Parathyroid adenoma (tissue), 2 donors: ENCODE results near the gene RHPN2.

Source experiments
- H2AFZ ChIP-seq: fragments of 300-600 bp; sonication (generic); one replicate; pipeline ENCODE4 v1.7.0; 2017; ENCODE audit warnings: antibody characterized with exemption, mild to moderate bottlenecking
- H3K27ac ChIP-seq: fragments of 300-600 bp; sonication (generic); one replicate; pipeline ENCODE4 v1.7.0; 2017
- H3K27me3 ChIP-seq: fragments of 300-600 bp; sonication (generic); one replicate; pipeline ENCODE4 v1.7.0; 2017; ENCODE audit warnings: low read length; ENCODE audit not compliant: control insufficient read depth, insufficient read depth
- H3K36me3 ChIP-seq: fragments of 300-600 bp; sonication (generic); one replicate; pipeline ENCODE4 v1.7.0; 2017; ENCODE audit warnings: low read length; ENCODE audit not compliant: control insufficient read depth, insufficient read depth
- H3K4me1 ChIP-seq: fragments of 300-600 bp; sonication (generic); one replicate; pipeline ENCODE4 v1.7.0; 2017; ENCODE audit warnings: control low read depth
- H3K4me2 ChIP-seq: fragments of 300-600 bp; sonication (generic); one replicate; pipeline ENCODE4 v1.7.0; 2017; ENCODE audit warnings: low read length
- H3K4me3 ChIP-seq: fragments of 300-600 bp; sonication (generic); one replicate; pipeline ENCODE4 v1.7.0; 2017; ENCODE audit warnings: low read depth, low read length
- H3K79me2 ChIP-seq: fragments of 300-600 bp; sonication (generic); one replicate; pipeline ENCODE4 v1.7.0; 2017; ENCODE audit warnings: control low read depth
- H3K9ac ChIP-seq: fragments of 300-600 bp; sonication (generic); one replicate; pipeline ENCODE4 v1.7.0; 2017; ENCODE audit warnings: mild to moderate bottlenecking
- H3K9me3 ChIP-seq: fragments of 300-600 bp; sonication (generic); one replicate; pipeline ENCODE4 v1.7.0; 2017; ENCODE audit warnings: low read length; ENCODE audit not compliant: control insufficient read depth
- TF ChIP-seq, protein P1 (sequence below): fragments of 300-600 bp; sonication (generic); IDR thresholded peaks from one replicate; pipeline ENCODE4 v1.7.0; 2017; ENCODE audit warnings: antibody characterized with exemption, mild to moderate bottlenecking
- donor health status: primary hyperparathyroidism.

Gene RHPN2

DNA sequence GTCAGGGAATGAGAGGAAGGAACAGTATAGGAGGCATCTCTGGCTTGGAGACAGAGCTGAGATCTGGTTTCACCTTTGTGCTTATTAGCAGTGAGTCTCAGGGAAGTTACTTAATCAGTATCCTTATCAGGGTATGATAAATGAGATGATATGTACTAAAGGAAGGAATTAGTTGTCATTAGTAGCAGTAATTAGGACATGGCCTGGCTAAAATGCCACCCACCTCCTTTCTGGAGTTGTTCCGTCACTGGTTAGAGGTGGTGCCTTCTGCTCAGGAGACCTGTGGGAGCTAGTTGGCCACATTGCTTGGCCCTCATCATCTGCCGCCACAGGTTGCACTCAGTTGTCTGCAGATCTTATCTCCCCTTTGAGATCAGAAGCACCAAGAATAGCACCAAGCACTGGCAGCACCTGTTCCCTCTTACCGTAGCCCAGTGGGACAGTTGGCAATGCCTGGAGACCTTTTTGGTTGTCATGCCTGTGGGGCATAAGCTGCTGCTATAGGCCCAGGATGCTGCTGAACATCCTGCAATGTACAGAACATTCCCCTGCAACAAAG, 21.0 kb upstream of the RHPN2 start:
- H3K27me3 ChIP-seq = no peaks in the 10 kb centered on the region
- H2AFZ ChIP-seq = no peak overlapping the region
- H3K27ac ChIP-seq = no peak overlapping the region
- H3K4me2 ChIP-seq = peak overlapping the region; percentile 37
- peaks cover 8% of the 10 kb centered on the region for H3K79me2 ChIP-seq
- H3K4me3 ChIP-seq = no peak overlapping the region
- H3K9ac ChIP-seq = no peak overlapping the region
- TF ChIP-seq, protein P1, sequence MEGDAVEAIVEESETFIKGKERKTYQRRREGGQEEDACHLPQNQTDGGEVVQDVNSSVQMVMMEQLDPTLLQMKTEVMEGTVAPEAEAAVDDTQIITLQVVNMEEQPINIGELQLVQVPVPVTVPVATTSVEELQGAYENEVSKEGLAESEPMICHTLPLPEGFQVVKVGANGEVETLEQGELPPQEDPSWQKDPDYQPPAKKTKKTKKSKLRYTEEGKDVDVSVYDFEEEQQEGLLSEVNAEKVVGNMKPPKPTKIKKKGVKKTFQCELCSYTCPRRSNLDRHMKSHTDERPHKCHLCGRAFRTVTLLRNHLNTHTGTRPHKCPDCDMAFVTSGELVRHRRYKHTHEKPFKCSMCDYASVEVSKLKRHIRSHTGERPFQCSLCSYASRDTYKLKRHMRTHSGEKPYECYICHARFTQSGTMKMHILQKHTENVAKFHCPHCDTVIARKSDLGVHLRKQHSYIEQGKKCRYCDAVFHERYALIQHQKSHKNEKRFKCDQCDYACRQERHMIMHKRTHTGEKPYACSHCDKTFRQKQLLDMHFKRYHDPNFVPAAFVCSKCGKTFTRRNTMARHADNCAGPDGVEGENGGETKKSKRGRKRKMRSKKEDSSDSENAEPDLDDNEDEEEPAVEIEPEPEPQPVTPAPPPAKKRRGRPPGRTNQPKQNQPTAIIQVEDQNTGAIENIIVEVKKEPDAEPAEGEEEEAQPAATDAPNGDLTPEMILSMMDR = no peak
- H3K36me3 ChIP-seq = no peaks in the 10 kb centered on the region
- no peaks in the 10 kb centered on the region for H3K9me3 ChIP-seq
- H3K4me1 ChIP-seq = peaks cover 10% of the 10 kb centered on the region

DNA sequence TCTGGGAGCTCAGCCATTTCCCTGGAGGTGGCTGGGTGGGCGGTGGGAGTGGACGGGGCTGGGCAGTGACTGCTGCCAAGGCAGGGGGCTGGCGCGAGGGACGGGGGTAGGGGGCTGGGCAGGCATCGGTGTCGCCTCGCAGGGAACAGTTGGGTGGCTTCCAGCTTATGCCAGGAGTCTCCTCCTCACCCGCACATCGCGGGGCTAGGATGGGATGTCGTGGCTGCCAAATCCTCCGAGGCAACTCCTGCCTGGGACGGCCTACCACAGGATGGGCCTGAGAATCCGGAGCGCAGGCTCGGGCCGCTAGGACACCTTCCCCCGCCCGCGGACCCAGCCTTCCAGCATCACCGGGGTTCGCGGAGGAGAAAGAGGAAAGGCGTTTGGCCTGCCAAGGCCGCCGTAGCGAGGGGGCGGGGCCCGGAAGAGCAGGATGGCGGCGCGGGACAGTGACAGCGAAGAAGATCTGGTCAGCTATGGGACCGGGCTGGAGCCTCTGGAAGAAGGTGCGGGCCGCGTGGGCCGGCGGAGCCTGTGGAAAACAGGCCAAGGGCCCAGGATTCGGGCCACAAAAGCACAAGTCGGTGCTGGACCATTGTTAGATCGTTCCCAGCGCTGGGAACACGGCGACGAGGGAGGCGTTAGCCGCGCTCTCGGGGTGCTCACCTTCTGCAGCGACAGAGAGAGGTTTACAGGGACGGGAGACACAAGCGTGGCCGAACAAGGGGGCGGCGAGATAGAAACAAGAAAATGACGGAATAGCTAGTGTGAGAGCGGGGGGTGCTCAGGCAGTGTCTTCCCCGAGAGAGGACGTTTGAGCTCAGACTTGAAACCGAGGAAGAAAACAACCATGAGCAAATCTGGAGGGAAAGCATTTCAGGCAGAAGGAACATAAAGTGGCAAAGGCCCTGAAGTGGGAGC, 16.3 kb upstream of the RHPN2 start, which contains the start of gene GPATCH1:
GPATCH1 (plus strand) TSS at position 421 of the 921 bp plus-strand sequence; CDS start at position 434, 13 bp downstream.
- peaks cover 8% of the 10 kb centered on the region for H3K79me2 ChIP-seq
- no peaks in the 10 kb centered on the region for H3K9me3 ChIP-seq
- peak within 1 kb of the TSS; percentile 83 for H3K4me2 ChIP-seq
- no peaks in the 10 kb centered on the region for H3K27me3 ChIP-seq
- peak within 1 kb of the TSS; percentile 73 for H3K9ac ChIP-seq
- peak within 1 kb of the TSS; percentile 100 for H2AFZ ChIP-seq
- H3K36me3 ChIP-seq = no peaks in the 10 kb centered on the region
- TF ChIP-seq, protein P1 = no peak
- peak within 1 kb of the TSS; percentile 86 for H3K27ac ChIP-seq
- peaks cover 10% of the 10 kb centered on the region for H3K4me1 ChIP-seq
- H3K4me3 ChIP-seq = peak within 1 kb of the TSS; percentile 80

DNA sequence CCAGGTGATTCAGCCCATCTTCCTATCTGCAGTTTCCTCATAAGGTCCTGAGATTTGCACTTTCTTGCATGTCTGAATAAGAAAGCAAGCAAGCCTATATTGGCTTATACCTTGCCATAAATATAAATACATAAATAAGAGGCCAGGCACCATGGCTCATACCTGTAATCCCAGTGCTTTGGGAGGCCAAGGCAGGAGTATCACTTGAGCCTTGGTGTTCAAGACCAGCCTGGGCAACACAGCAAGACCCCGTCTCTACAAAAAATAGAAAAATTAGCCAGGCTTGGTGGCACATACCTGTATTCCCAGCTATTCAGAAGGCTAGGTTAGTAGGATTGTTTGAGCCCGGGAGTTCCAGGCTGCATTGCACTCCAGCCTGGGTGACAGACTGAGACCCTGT, 10.8 kb upstream of the RHPN2 start:
- no peaks in the 10 kb centered on the region for H3K79me2 ChIP-seq
- H3K27me3 ChIP-seq = no peaks in the 10 kb centered on the region
- no peaks in the 10 kb centered on the region for H3K9me3 ChIP-seq
- H3K9ac ChIP-seq = no peak overlapping the region
- no peak overlapping the region for H2AFZ ChIP-seq
- TF ChIP-seq, protein P1 = no peak
- H3K36me3 ChIP-seq = no peaks in the 10 kb centered on the region
- no peak overlapping the region for H3K27ac ChIP-seq
- no peak overlapping the region for H3K4me2 ChIP-seq
- H3K4me3 ChIP-seq = no peak overlapping the region
- no peaks in the 10 kb centered on the region for H3K4me1 ChIP-seq

DNA sequence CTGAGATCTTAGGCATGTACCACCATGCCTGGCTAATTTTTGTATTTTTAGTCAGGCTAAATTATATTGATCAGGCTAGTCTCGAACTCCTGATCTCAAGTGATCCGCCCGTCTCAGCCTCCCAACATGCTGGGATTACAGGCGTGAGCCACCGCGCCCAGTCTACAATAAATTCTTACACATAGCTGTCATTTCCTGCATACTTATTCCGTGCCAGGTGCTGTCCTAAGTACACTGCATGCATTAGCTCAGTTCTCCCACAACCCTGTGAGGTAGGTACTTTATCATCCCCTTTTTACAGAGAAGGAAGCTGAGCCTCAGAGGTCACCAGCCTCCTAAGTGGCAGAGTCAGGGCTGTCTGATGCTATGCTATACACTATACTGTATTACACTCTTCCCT, 7.2 kb upstream of the RHPN2 start:
- Histone ChIP-seq H3K36me3 (no peaks in the 10 kb centered on the region), H3K4me2 (no peak overlapping the region), H3K27ac (no peak overlapping the region), H3K4me1 (no peaks in the 10 kb centered on the region), H3K79me2 (no peaks in the 10 kb centered on the region), H3K27me3 (no peaks in the 10 kb centered on the region), H3K4me3 (no peak overlapping the region), H3K9ac (no peak overlapping the region), H3K9me3 (no peaks in the 10 kb centered on the region), H2AFZ (no peak overlapping the region)
- TF ChIP-seq, protein P1 = no peak
